Measurements from ENCODE around the gene SLC10A3. TPM values are rescaled to one million over a fixed set of nuclear protein-coding genes. Genes with fewer than 3 reads are reported as not detected.

Gene SLC10A3
- total RNA-seq, 4 donors from 2014 or later: 24.5 to 44.9 (median 38.1) TPM

GRCh38 chrX:154495472-154495922 is 5.1 kb upstream of the SLC10A3 start:
- H3K36me3 ChIP-seq: no peaks in the 10 kb centered on the region
- no peaks in the 10 kb centered on the region for H3K9me3 ChIP-seq
- no peak for DNase-seq (ENCODE audit: extremely low spot score)
- H3K27ac ChIP-seq (replicated peaks in 1 of 4): no peak overlapping the region
- H3K27me3 ChIP-seq: no peaks in the 10 kb centered on the region
- no peak overlapping the region for H3K4me3 ChIP-seq
- intact Hi-C loops (cut with DNase I): no loop called here
- TF ChIP-seq CTCF (IDR thresholded peaks at IDR 0.05) (no peak), POLR2AphosphoS5 (IDR thresholded peaks at IDR 0.05) (no peak), POLR2A (IDR thresholded peaks at IDR 0.05; ENCODE audit: low read depth) (no peak), EP300 (IDR thresholded peaks at IDR 0.05) (no peak)
- WGBS: 87% methylated on average over 6 of the region's 6 CpGs
- H3K4me1 ChIP-seq: peaks cover 0 to 4% (median 0%) of the 10 kb centered on the region in 4 donors

GRCh38 chrX:154494715-154495114 is 4.3 kb upstream of the SLC10A3 start:
- Histone ChIP-seq H3K9me3 (no peaks in the 10 kb centered on the region), H3K4me3 (no peak overlapping the region), H3K27me3 (no peaks in the 10 kb centered on the region), H3K27ac (replicated peaks in 1 of 4) (no peak overlapping the region), H3K4me1 (peaks cover 0 to 6% (median 2%) of the 10 kb centered on the region in 4 donors), H3K36me3 (no peaks in the 10 kb centered on the region)
- intact Hi-C loops (cut with DNase I): no loop called here
- no peak for DNase-seq (ENCODE audit: extremely low spot score)
- WGBS: 74% methylated on average over 3 of the region's 3 CpGs
- TF ChIP-seq POLR2AphosphoS5 (IDR thresholded peaks at IDR 0.05) (no peak), POLR2A (IDR thresholded peaks at IDR 0.05; ENCODE audit: low read depth) (no peak), CTCF (IDR thresholded peaks at IDR 0.05) (no peak), EP300 (IDR thresholded peaks at IDR 0.05) (no peak)

- Histone ChIP-seq H3K4me1 (peaks cover 17 to 40% (median 37%) of the 10 kb centered on the region in 4 donors), H3K27ac (replicated peaks in 1 of 4) (peak overlapping the region; percentile 88 to 97 (median 94)), H3K4me3 (peak overlapping the region; percentile 63 to 81 (median 68)), H3K36me3 (peaks cover 0 to 20% (median 13%) of the 10 kb centered on the region in 4 donors), H3K9me3 (no peaks in the 10 kb centered on the region), H3K27me3 (no peaks in the 10 kb centered on the region)
- intact Hi-C loops (cut with DNase I): no loop called here
- WGBS: 56% methylated on average over 6 of the region's 19 CpGs
- DNase-seq (ENCODE audit: extremely low spot score): no peak
- TF ChIP-seq POLR2AphosphoS5 (IDR thresholded peaks at IDR 0.05) (no peak), EP300 (IDR thresholded peaks at IDR 0.05) (no peak), POLR2A (IDR thresholded peaks at IDR 0.05; ENCODE audit: low read depth) (no peak), CTCF (IDR thresholded peaks at IDR 0.05) (no peak)
These were observed 412 bp downstream of the SLC10A3 start for GRCh38 chrX:154490021-154490413.

GRCh38 chrX:154489182-154489581 is 1.2 kb downstream of the SLC10A3 start:
- TF ChIP-seq EP300 (IDR thresholded peaks at IDR 0.05) (no peak), CTCF (IDR thresholded peaks at IDR 0.05) (no peak), POLR2AphosphoS5 (IDR thresholded peaks at IDR 0.05) (no peak), POLR2A (IDR thresholded peaks at IDR 0.05; ENCODE audit: low read depth) (no peak)
- no peak for DNase-seq (ENCODE audit: extremely low spot score)
- intact Hi-C loops (cut with DNase I): loop anchor here (5.0 kb wide), 2 partner anchors 38 to 52 kb away; partner anchors contain the start of gene GDI1
- H3K4me3 ChIP-seq: peak overlapping the region; percentile 63 to 81 (median 68)
- no peaks in the 10 kb centered on the region for H3K27me3 ChIP-seq
- no peaks in the 10 kb centered on the region for H3K9me3 ChIP-seq
- H3K4me1 ChIP-seq: peaks cover 21 to 49% (median 45%) of the 10 kb centered on the region in 4 donors
- WGBS: 72% methylated on average over 2 of the region's 4 CpGs
- peak overlapping the region; percentile 88 to 97 (median 94) for H3K27ac ChIP-seq (replicated peaks in 1 of 4)
- peaks cover 0 to 29% (median 21%) of the 10 kb centered on the region in 4 donors for H3K36me3 ChIP-seq
